GM19238 (cell line): Measurements from ENCODE around the gene SMYD3.

Experiments
- DNase-seq: peaks from one replicate; pipeline ENCODE4 v3.0.0; 2011; ENCODE audit warnings: low spot score; ENCODE audit not compliant: insufficient read length

The SMYD3 gene

GRCh38 chr1:246506674-246507481, at the start of gene SMYD3:
TSS of gene SMYD3 (minus strand) at chr1:246507279.
- peak; percentile 80 for DNase-seq

DNA sequence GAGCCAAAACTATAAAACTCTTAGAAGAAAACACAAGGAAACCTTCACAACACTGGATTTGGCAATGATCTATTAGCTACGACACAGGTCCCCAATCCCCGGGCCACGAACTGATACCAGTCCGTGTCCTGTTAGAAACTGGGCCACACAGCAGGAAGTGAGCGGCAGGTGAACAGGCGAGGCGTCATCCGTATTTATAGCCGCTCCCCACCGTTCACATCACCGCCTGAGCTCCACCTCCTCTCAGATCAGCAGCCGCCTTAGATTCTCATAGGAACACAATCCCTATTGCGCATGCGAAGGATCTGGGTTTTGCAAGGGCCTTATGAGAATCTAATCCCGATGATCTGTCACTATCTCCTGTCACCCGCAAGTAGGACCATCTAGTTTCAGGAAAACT, 47.1 kb upstream of the SMYD3 start:
- no peak for DNase-seq

- no peak for DNase-seq
These were observed 45.0 kb upstream of the SMYD3 start for GRCh38 chr1:246552110-246552509.

- DNase-seq = no peak
These were observed 43.3 kb upstream of the SMYD3 start for GRCh38 chr1:246550402-246550801.

DNA sequence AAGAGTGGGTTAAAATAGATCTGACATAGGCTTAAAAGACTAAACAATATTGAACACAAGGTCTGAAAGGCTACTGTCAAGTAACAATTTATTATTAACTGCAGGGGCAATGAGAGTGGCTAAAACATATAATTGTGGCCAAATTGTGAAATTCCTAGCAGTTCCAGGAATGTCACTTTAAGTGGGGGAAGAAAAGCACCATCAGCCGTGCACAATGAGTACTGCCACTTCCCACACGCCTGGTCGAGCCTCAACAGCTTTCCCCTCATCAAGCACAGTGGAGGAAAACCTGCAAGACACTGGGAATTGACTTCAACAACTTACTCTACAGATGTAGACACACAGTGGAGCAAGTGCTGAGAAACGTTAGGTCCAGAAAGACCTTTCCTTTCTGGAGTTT, 42.6 kb upstream of the SMYD3 start:
- DNase-seq = no peak

GRCh38 chr1:246544001-246544400, 36.9 kb upstream of the SMYD3 start:
- no peak for DNase-seq

DNA sequence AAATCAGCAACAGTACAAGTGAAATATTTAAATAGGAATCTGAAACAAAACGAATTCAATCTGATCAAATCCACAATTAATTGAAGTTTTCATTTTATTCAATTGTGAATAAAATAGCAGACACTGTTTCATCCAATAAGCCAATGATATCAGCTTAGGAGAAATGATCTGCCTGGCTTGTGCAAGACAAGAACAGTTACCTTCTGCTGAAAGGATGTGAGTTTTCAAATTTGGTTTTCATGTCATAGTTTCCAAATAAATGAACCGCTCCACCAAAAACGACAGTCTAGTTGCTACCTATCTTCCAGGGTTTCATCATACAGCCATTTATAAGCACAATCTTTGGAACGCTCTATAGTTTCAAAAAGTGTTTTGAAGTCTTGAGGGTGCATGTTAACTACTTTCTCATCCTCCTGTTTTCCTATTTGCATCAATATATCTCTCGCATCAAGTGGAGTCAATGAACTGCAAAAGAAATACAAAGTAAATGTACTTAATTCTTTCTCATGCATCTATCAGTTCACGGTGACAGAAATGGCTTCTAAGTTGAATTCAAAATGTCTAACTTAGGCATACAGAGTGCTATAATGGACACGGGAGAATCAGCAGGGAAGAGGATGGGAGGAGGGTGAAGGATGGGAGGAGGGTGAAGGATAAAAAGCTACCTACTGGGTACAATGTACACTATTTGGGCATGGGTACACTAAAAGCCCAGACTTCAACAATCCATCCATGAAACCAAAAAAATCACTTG, 33.8 kb upstream of the SMYD3 start:
- DNase-seq = no peak

DNA sequence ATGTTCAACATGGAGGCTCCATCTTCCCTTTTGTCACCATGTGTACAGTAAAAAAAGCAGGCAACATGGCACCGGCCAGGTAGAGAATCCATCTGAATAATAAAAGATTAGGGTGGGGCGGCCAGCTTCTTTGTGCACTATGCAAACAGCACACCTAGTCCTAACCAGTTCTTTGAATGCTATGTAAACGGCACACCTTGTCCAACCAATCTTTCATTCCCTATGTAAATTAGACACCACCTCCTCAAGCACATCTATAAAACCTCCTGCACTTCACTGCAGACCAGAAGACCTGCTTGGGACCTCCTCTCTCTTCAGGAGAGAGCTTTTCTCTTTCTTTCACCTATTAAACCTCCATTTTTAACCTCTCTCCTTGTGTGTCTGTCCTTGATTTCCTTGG, 30.8 kb upstream of the SMYD3 start:
- DNase-seq = no peak

DNA sequence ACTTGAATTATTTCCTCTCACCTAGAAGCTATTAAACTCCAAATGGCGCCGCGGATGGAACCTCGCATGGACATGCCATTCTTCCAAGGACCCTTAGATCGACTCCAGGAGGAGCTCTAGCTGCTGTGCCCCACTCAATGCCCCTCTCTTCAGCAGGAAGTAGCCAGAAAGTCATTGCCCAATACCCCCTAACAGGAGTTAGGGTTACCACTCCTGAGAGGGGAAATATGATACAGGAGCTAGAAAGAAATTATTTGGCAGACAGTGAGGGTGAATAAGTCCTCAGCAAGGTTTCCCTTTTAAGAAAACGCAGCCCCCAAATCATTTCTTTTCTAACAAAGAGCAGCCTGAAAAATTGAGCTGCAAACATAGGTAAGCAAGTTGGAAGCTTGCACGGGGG, 30.4 kb upstream of the SMYD3 start:
- no peak for DNase-seq

DNA sequence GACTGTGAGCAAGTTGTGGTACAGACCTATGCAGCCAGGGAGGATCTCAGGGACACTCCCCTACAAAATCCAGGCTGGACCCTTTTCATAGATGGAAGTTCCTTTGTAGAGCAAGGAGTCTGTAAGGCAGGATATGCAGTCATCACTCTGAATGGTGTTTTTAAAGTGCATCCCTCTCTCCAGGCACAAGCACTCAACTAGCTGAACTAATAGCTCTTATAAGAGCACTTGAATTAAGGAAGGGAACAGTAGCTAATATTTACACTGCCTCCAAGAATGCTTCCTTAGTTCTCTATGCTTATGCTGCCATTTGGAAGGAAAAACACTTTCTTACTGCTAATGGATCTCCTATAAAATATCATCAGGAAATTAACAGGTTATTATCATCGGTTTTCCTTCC, 27.0 kb upstream of the SMYD3 start:
- DNase-seq = no peak

- no peak for DNase-seq
These were observed 26.4 kb upstream of the SMYD3 start for GRCh38 chr1:246533371-246533905.

- DNase-seq = no peak
These were observed 25.4 kb upstream of the SMYD3 start for GRCh38 chr1:246532519-246532918.

DNA sequence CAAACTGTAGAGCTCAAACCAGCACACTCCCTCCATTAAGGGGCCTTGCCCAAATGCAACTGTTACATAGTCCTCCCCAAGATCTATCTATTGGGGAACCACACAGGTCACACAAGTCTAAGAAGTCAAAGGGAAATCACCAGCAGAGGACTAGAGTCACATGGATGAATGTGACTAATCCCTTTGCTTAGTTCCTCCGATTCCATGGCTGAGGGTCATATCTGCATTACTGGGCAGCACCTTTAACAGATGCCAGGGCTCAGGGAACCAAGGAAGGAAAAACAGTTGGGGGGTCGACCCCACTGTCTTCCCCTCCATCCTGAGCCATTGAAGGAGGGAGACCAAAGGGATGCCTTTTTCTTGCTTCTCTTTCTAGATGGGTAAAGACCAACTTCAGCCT, 23.4 kb upstream of the SMYD3 start:
- no peak for DNase-seq

DNA sequence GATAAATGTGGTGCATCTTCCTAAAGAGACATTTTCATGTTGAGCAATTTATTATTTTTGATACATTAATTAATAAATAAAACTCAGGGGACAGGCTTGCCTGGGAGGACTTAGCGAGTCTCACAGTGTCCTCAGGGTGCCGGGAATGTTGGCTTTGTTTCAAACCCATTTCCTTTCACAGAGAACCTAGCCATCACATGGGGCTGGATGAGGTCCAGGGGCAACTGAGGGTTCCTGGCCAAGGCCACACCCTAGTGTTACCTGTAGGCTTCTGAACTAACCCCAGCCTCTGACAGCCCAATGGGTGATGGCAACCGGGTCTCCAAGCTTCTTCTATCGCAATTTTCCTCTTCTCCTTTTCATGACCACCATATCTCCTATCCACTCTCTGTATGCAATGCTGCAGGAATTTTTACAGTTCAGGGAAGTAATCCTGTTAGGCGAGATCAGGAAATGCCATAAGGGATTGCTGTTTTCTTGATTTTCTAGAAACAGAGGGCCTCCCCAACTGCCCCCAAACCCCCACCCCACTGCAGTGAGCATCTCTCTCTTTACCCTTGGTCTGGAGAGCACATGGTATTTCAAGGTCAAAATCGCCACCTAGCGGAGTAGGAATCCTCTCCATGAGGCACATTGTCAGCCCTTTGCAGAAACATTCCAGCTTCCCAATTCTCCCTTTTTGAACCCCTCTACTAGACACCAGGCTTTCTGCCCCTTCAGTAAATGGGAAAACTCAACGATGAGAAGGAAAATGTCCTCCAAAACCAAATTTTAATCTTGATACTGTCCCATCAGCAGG, 22.1 kb upstream of the SMYD3 start:
- DNase-seq = no peak

- DNase-seq = no peak
These were observed 20.5 kb upstream of the SMYD3 start for GRCh38 chr1:246527402-246528088.

DNA sequence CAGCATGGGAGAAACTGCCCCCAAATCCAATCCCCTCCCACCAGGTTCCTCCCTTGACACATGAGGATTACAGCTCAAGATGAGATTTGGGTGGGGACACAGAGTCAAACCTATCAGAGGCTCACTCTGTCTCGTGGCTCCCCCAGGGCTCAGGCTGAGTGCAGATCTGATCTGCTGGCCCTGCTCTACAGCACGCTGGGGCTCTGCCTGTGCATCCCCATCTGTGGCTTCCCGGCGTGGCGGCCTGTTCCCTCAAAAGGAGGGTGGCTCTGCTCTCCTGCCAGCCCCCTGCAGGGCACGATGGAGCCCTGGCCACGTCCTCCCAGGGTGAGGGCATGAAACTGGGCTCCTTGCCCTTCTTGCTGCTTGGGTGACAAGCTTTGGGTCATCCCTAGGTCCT, 19.8 kb upstream of the SMYD3 start:
- DNase-seq = no peak

DNA sequence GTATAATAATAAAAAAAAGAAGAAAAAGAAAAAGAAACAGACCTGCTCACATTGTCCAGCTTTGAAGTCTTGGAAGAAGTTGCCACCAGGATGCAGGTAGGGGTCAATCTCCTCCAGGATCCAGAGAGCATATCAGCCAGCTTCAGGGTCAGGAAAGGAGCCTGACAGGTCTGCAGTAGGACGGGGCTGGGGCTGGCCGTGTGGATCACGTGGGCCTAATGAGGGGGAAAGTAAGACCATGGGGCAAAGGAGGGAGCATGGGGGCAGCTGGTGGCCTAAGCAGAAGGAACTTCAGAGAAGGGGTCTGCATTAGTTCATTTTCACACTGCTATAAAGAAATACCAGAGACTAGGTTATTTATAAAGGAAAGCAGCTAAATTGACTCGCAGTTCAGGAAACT, 19.3 kb upstream of the SMYD3 start:
- no peak for DNase-seq

- no peak for DNase-seq
These were observed 12.4 kb upstream of the SMYD3 start for GRCh38 chr1:246519514-246519913.

DNA sequence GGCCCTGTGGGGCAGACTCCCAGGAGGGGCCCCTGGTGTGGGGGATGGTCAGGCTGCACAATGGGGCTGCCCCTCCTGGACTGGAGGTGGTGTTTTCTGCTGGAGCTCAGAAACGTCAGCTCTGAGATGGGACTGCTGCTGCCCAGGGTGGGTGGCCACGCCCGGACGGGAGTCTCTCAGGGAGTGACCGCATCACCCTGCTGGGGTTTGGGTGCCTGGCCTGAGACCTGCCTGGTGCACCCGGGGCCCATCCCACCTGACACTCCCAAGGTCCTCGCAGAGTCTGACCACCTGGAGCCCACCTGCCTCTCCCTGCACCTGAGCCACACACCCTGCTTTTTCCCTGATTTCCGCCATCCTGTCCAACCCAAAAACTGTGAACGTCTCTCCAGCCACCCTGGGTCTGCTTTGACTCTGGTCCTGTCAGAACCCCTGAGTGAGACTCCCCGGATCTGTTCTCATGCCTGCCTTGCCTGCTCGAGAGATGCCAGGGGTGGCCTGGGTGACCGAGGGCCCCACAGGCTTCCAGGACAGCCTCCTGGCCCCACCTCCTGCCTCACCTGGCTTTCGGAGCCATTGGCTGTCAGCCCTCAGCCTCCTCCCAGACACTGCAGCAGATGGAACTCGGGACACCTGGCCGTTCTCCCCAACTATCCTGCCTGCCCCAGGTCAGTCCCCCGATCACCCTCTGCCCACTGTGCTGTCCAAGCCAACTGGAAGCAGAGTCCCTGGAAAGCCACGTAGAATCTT, 11.6 kb upstream of the SMYD3 start:
- DNase-seq = no peak

- no peak for DNase-seq
These were observed 10.3 kb upstream of the SMYD3 start for GRCh38 chr1:246517391-246517790.

- no peak for DNase-seq
These were observed 9.0 kb upstream of the SMYD3 start for GRCh38 chr1:246516126-246516525.
